H1 (cell line): ENCODE data around the gene ELP1. TPM values are rescaled to one million over a fixed set of nuclear protein-coding genes. Genes with fewer than 3 reads are reported as not detected.

Experiments
- NANOG ChIP-seq: IDR thresholded peaks from 2 replicates; pipeline ENCODE4 v1.6.1; 2011; ENCODE audit warnings: low read length, low read depth, mild to moderate bottlenecking, inconsistent platforms; ENCODE audit not compliant: insufficient read depth, poor library complexity, severe bottlenecking
- SIRT6 ChIP-seq: IDR thresholded peaks from one replicate; pipeline ENCODE4 v1.7.1; 2012; ENCODE audit warnings: low read length, inconsistent platforms
- TAF7 ChIP-seq: optimal IDR thresholded peaks from 2 replicates; pipeline ENCODE3; 2011; ENCODE audit warnings: low read depth, mild to moderate bottlenecking, inconsistent platforms, low read length, moderate library complexity, borderline replicate concordance
- polyA plus RNA-seq, 7 experiments: library from polyadenylated mRNA; depleted of rRNA in 3 of 7; stranded (reverse) in 5 of 7; unstranded in 2 of 7; fragments of >200 nt in 5 of 7; fragments of 200-250 nt in 2 of 7; gene quantifications; 1 replicate in 5 of 7; 2 replicates in 1 of 7; 4 replicates in 1 of 7; pipeline versions ENCODE4 v1.2.1 to v1.2.3, GENCODE V29; 2011 to 2013; ENCODE audit warnings: missing spikeins in 2 of 7, mixed read lengths in 2 of 7
- total RNA-seq: library from RNA; stranded (reverse); fragmentation: NEBNext Ultra II Directional; extraction: Animal tissue kit (Norgen Biotek cat#: 25700); gene quantifications from 2 replicates; pipeline ENCODE4 v1.2.1, GENCODE V29; 2021

Gene ELP1
- total and polyA plus RNA-seq, 2 of the 8 experiments (the other 6 are each of a cell fraction or from before 2014, with no cell fraction given) = 13.9 to 31.3 TPM

DNA sequence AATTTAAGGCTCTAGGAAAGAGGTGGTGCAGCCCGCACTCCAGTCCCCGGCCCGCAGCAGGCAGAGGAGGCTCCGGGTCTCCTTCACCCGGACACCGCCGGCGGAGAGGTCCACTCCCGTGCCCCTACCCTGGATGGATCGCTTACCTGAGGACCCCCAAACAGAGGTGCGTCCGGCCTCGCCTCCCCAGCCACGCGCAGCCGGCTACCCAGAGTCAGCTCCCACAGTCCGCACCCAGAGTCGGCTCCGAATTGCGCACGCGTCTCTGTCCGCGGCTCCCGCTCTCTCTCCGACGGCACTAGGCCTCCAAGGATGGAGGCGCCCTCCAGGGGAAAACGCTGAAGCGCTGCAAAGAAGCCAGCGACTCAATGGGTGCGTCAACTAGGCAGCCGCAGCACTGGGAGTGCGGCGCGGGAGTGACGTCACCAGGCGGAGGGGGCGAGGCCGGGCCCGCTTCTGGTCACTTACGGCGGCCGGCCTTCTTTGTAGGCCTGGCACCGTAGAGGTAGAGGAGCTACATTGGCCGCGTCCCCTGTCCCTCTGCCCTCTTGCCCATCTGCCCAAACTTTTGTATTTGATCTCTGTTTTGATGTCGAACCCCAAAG, at the start of gene ELP1 (continued):
- no peak for TF ChIP-seq SIRT6
- TF ChIP-seq TAF7 = peak; percentile 83
- TF ChIP-seq NANOG = peak; percentile 9
